ENCODE data around the gene EPOP. TPM values are rescaled to one million over a fixed set of nuclear protein-coding genes. Genes with fewer than 3 reads are reported as not detected.

The EPOP gene
- total and polyA plus RNA-seq, 2 donors (not counting 3 experiments of a cell fraction or from before 2014, with no cell fraction given) = 0.43 to 2.9 TPM

DNA sequence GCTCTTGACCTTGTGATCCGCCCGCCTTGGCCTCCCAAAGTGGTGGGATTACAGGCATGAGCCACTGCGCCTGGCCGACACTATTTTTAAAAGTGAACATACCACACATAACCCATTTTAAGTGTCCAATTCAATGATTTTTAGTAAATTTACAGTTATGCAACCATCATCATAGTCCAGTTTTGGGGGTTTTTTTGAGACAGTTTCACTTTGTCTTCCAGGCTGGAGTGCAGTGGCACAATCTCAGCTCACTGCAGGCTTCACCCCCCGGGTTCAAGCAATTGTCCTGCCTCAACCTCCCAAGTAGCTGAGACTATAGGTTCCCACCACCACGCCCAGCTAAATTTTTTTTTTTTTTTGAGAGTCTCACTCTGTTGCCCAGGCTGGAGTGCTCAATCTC, 3.1 kb upstream of the EPOP start:
- no peak overlapping the region for H3K27ac ChIP-seq (ENCODE audit: insufficient read depth, low read depth, low read length)
- H3K36me3 ChIP-seq (ENCODE audit: control insufficient read depth in 2 of 2, extremely low read depth in 1 of 2, insufficient read depth in 2 of 2, low read length in 2 of 2) = no peaks in the 10 kb centered on the region
- H3K4me3 ChIP-seq (replicated peaks in 1 of 3; ENCODE audit: insufficient read depth in 1 of 3, low read depth in 1 of 3, low read length in 3 of 3) = no peak overlapping the region
- FAIRE-seq (no peak), DNase-seq (ENCODE audit: low read depth, low spot score) (no peak)
- no peak overlapping the region for H3K9ac ChIP-seq (replicated peaks; ENCODE audit: extremely low read depth, insufficient read depth, low read length)
- H3K9me3 ChIP-seq (replicated peaks; ENCODE audit: control insufficient read depth, insufficient read depth, low read length) = no peaks in the 10 kb centered on the region
- H3K79me2 ChIP-seq (ENCODE audit: control insufficient read depth, insufficient read depth, low read length) = no peaks in the 10 kb centered on the region
- ChIA-PET CTCF (interaction anchor here (1.1 to 7.9 kb wide), 14 partner anchors 9 to 475 kb away, joined by 3 to 138 read pairs (median 6); partner anchors contain the start of genes CISD3 and MLLT6), POLR2A (interaction anchor here (0.8 kb wide), 1 partner anchor 53 kb away, joined by 3 read pairs; no protein-coding TSS in a partner anchor)
- no TSS peak for BruUV-seq (replicated peaks)
- no peaks in the 10 kb centered on the region for H3K9me1 ChIP-seq (replicated peaks; ENCODE audit: control insufficient read depth, extremely low read depth, insufficient read depth, low read length)
- H4K20me1 ChIP-seq (replicated peaks; ENCODE audit: control insufficient read depth, extremely low read depth, insufficient read depth, low read length) = no peaks in the 10 kb centered on the region
- dilution Hi-C loops (cut with MboI; ENCODE audit: extremely low pct_ligation_motif_present, low sequenced_read_pairs) = no loop called here
- H3K4me1 ChIP-seq (ENCODE audit: control insufficient read depth, extremely low read depth, insufficient read depth, low read length) = peaks cover 14% of the 10 kb centered on the region
- intact Hi-C loops (cut with micrococcal nuclease) = loop anchor here (1.0 kb wide), 5 partner anchors 24 to 475 kb away; partner anchors contain the start of gene CISD3
- no peak overlapping the region for H2AFZ ChIP-seq (ENCODE audit: low read depth, low read length)
- TF ChIP-seq, protein P1, sequence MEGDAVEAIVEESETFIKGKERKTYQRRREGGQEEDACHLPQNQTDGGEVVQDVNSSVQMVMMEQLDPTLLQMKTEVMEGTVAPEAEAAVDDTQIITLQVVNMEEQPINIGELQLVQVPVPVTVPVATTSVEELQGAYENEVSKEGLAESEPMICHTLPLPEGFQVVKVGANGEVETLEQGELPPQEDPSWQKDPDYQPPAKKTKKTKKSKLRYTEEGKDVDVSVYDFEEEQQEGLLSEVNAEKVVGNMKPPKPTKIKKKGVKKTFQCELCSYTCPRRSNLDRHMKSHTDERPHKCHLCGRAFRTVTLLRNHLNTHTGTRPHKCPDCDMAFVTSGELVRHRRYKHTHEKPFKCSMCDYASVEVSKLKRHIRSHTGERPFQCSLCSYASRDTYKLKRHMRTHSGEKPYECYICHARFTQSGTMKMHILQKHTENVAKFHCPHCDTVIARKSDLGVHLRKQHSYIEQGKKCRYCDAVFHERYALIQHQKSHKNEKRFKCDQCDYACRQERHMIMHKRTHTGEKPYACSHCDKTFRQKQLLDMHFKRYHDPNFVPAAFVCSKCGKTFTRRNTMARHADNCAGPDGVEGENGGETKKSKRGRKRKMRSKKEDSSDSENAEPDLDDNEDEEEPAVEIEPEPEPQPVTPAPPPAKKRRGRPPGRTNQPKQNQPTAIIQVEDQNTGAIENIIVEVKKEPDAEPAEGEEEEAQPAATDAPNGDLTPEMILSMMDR (IDR thresholded peaks at IDR 0.05; ENCODE audit: extremely low read depth in 1 of 2, insufficient read depth in 1 of 2, low read depth in 1 of 2, low read length in 2 of 2) = no peak
- peaks cover 4 to 16% of the 10 kb centered on the region in 2 experiments for H3K27me3 ChIP-seq (ENCODE audit: control insufficient read depth in 2 of 2, insufficient read depth in 2 of 2, low read length in 2 of 2)
- H3K4me2 ChIP-seq (ENCODE audit: insufficient read depth, low read length) = no peak overlapping the region

DNA sequence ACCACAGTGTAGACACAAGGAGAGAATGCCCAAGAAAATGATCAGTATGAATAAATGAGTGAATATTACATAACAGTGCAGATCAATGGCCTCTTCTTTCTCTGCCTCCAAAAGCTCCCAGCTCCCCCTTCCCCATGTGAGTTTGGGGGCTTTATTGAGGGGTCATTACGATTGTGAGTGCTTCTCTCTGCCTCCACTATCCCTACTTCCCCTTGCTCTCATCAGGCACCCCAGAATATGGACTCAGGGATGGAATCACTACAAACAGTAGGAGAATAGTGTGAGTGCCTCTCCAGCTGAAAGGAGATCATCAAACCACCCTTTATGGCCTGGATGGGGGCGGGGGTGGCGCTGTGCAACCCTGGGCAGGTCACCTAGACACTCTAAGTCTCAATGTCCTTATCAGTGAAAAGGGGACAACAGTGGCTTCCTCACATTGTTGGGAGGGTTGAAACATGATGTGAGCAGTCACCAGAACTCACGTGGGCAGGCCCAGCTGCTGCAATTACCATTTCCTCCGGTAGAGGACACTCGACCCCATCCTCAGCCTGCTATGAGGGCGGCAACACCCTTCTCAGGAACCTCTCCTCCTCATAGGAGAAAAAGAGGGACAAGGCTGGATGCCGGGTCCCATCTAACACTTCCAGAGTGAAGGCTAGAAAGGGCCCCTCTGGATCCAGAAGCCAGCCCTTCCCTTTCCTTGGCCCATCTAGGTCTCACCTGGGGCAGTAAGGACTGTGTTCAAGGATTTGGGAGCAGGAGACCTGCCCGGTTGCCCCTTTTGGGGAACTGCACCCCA, 2.1 kb upstream of the EPOP start:
- no peaks in the 10 kb centered on the region for H4K20me1 ChIP-seq (replicated peaks; ENCODE audit: control insufficient read depth, extremely low read depth, insufficient read depth, low read length)
- no peaks in the 10 kb centered on the region for H3K9me3 ChIP-seq (replicated peaks; ENCODE audit: control insufficient read depth, insufficient read depth, low read length)
- intact Hi-C loops (cut with micrococcal nuclease) = loop anchor here (1.0 kb wide), 5 partner anchors 25 to 476 kb away; partner anchors contain the start of gene CISD3
- peak; percentile 90 for DNase-seq (ENCODE audit: low read depth, low spot score)
- ChIA-PET CTCF (interaction anchor here (0.8 to 7.9 kb wide), 18 partner anchors 9 to 476 kb away, joined by 3 to 138 read pairs (median 6); partner anchors contain the start of genes CISD3 and MLLT6), POLR2A (interaction anchor here (0.8 kb wide), 1 partner anchor 55 kb away, joined by 3 read pairs; no protein-coding TSS in a partner anchor)
- H3K9me1 ChIP-seq (replicated peaks; ENCODE audit: control insufficient read depth, extremely low read depth, insufficient read depth, low read length) = no peaks in the 10 kb centered on the region
- H3K36me3 ChIP-seq (ENCODE audit: control insufficient read depth in 2 of 2, extremely low read depth in 1 of 2, insufficient read depth in 2 of 2, low read length in 2 of 2) = no peaks in the 10 kb centered on the region
- H3K27ac ChIP-seq (ENCODE audit: insufficient read depth, low read depth, low read length) = no peak overlapping the region
- H3K4me1 ChIP-seq (ENCODE audit: control insufficient read depth, extremely low read depth, insufficient read depth, low read length) = peaks cover 14% of the 10 kb centered on the region
- no peak overlapping the region for H3K9ac ChIP-seq (replicated peaks; ENCODE audit: extremely low read depth, insufficient read depth, low read length)
- no peak overlapping the region for H3K4me3 ChIP-seq (replicated peaks in 1 of 3; ENCODE audit: insufficient read depth in 1 of 3, low read depth in 1 of 3, low read length in 3 of 3)
- TF ChIP-seq, protein P2, sequence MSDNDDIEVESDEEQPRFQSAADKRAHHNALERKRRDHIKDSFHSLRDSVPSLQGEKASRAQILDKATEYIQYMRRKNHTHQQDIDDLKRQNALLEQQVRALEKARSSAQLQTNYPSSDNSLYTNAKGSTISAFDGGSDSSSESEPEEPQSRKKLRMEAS (IDR thresholded peaks at IDR 0.05; ENCODE audit: insufficient read depth, insufficient read length) = peak; percentile 69
- TF ChIP-seq GATA2 (IDR thresholded peaks at IDR 0.05; ENCODE audit: insufficient read depth, insufficient read length, low read depth, low read length) (no peak), JUN (IDR thresholded peaks at IDR 0.05; ENCODE audit: borderline replicate concordance, insufficient read depth, insufficient read length, low read depth) (no peak), MYC (IDR thresholded peaks at IDR 0.05; ENCODE audit: low read depth, low read length) (peak; percentile 78), POLR2A (IDR thresholded peaks at IDR 0.05; ENCODE audit: low read depth, low read length) (peak; percentile 34), EZH2 (IDR thresholded peaks at IDR 0.05; ENCODE audit: borderline replicate concordance, low read depth, low read length, severe bottlenecking) (no peak)
- TF ChIP-seq, protein P1 (IDR thresholded peaks at IDR 0.05; ENCODE audit: extremely low read depth in 1 of 2, insufficient read depth in 1 of 2, low read depth in 1 of 2, low read length in 2 of 2) = peak; percentile 90 to 92
- BruUV-seq (replicated peaks) = no TSS peak
- H3K79me2 ChIP-seq (ENCODE audit: control insufficient read depth, insufficient read depth, low read length) = no peaks in the 10 kb centered on the region
- no peak for FAIRE-seq
- peaks cover 13 to 25% of the 10 kb centered on the region in 2 experiments for H3K27me3 ChIP-seq (ENCODE audit: control insufficient read depth in 2 of 2, insufficient read depth in 2 of 2, low read length in 2 of 2)
- H2AFZ ChIP-seq (ENCODE audit: low read depth, low read length) = peak overlapping the region; percentile 86
- no peak overlapping the region for H3K4me2 ChIP-seq (ENCODE audit: insufficient read depth, low read length)
- dilution Hi-C loops (cut with MboI; ENCODE audit: extremely low pct_ligation_motif_present, low sequenced_read_pairs) = no loop called here

Data from endothelial cell of umbilical vein (primary cell).